ENCODE data around the gene CUL4A.

CUL4A gene

DNA sequence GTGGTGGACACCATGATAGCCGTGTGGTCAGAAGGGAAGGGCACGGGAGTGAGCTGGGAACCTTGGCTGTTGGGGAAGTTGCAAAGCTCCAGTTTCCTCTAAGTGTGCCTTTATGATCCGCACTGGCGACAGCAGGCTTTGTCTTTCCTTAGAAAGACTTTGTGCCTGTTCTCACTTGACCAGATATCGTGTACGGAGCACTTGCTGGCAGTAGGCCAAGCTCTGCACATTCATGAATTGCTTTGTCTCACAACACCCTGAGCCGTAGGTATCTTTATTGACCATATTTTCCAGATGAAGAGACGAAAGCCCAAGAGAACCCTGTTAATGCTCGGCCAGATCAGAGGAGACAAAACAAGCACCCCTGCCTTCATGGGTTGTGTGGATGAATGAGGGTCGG, 15.1 kb downstream of the CUL4A start:
- in situ Hi-C loops (cut with MboI; ENCODE audit: low pct_unique_long_range_greater_than_20kb, low sequenced_read_pairs, unreplicated experiment), result no loop called here

DNA sequence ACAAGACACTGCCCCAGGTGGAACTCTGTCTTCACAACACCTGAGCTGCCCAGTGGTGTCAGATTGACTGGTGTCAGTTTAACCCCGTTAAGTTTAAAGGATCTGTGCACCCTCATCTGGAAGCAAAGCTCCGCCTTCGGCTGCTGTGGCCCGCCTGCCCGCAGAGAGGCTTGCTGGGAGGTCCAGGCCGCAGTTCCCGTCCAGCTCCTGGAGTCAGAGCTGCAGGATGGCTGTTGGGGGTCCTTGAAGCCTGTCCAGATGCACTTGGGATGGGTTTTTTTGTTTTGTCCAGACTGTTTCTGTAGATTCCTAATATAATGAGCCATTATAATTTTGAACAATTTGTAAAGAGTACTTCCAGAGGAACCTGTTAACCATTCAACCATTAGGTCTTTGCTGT, 16.1 kb downstream of the CUL4A start:
- in situ Hi-C loops (cut with MboI; ENCODE audit: low pct_unique_long_range_greater_than_20kb, low sequenced_read_pairs, unreplicated experiment), result no loop called here
- no peak for DNase-seq (ENCODE audit: low spot score)
- TF ChIP-seq, protein P1, sequence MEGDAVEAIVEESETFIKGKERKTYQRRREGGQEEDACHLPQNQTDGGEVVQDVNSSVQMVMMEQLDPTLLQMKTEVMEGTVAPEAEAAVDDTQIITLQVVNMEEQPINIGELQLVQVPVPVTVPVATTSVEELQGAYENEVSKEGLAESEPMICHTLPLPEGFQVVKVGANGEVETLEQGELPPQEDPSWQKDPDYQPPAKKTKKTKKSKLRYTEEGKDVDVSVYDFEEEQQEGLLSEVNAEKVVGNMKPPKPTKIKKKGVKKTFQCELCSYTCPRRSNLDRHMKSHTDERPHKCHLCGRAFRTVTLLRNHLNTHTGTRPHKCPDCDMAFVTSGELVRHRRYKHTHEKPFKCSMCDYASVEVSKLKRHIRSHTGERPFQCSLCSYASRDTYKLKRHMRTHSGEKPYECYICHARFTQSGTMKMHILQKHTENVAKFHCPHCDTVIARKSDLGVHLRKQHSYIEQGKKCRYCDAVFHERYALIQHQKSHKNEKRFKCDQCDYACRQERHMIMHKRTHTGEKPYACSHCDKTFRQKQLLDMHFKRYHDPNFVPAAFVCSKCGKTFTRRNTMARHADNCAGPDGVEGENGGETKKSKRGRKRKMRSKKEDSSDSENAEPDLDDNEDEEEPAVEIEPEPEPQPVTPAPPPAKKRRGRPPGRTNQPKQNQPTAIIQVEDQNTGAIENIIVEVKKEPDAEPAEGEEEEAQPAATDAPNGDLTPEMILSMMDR (IDR thresholded peaks at IDR 0.05; ENCODE audit: extremely low read depth, insufficient read depth, missing control alignments), result no peak

More for the DNA sequence above, 15.1 kb downstream of the CUL4A start:
- no peak for DNase-seq (ENCODE audit: low spot score)
- TF ChIP-seq, protein P1 (IDR thresholded peaks at IDR 0.05; ENCODE audit: extremely low read depth, insufficient read depth, missing control alignments), result no peak

DNA sequence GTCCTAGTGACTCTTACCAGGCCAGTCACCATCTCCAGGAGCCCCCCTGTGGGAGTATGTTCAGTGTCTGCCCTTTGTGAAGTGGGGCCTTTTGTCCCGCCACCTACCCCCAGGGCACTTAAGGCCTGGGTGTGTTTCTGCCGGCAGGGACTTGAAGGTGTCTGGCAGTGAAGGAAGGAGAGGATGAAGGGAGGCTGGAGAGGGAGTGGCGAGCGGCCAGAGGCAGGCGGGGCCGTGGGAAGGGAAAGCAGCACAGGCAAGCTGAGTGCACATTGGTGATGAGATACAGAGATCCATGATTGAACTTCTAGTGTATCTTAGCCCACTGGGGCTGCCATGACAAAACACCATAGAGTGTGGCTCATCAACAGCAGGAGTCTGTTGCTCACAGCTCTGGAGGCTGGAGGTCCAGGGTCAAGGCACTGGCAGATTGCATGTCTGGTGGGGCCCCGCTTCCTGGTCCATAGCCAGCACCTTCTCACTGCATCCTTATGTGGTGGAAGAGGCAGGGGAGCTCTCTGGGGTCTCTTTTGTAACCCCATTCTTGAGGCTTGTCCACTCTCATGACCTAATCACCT, 17.5 kb downstream of the CUL4A start:
- in situ Hi-C loops (cut with MboI; ENCODE audit: low pct_unique_long_range_greater_than_20kb, low sequenced_read_pairs, unreplicated experiment), result no loop called here
- DNase-seq (ENCODE audit: low spot score), result no peak
- TF ChIP-seq, protein P1 (IDR thresholded peaks at IDR 0.05; ENCODE audit: extremely low read depth, insufficient read depth, missing control alignments), result no peak

DNA sequence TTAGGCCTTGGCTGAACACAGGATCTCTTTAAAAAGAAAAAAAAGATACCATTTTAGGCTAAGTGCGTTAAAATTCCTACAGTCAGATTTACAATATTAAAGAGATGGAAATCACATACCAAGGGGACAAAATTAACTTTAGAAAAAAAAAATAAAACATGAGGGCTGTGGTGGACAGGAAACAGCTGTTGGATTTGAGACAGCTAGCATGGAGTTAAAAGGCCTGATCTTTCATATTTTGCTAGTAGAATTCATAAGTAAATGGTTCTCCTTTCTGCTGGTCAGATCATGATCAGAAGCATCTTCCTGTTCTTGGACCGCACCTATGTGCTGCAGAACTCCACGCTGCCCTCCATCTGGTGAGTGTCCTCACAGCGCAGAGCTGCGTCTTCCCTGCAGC, 19.7 kb downstream of the CUL4A start:
- TF ChIP-seq, protein P1 (IDR thresholded peaks at IDR 0.05; ENCODE audit: extremely low read depth, insufficient read depth, missing control alignments), result no peak
- no peak for DNase-seq (ENCODE audit: low spot score)
- in situ Hi-C loops (cut with MboI; ENCODE audit: low pct_unique_long_range_greater_than_20kb, low sequenced_read_pairs, unreplicated experiment), result no loop called here

DNA sequence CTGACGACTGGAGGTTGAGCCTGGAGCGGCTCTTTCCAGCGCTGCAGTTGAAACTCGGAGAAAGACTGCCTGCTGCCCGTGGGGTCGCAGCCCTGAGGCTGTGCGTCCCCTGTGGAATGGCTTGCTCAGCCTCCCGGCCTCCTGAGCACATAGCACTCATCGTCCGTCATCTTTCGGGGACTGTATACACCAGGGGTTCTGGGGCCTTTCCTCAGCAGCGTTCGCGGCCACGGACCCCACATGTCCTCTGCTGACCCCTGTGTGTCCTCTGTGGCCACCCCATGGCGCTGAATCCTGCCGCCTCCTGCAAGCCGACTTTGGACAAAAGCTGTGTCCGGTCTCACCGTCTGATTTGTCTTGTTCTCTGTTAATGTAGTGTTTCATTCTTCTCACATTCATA, 20.4 kb downstream of the CUL4A start:
- no peak for DNase-seq (ENCODE audit: low spot score)
- TF ChIP-seq, protein P1 (IDR thresholded peaks at IDR 0.05; ENCODE audit: extremely low read depth, insufficient read depth, missing control alignments), result no peak
- in situ Hi-C loops (cut with MboI; ENCODE audit: low pct_unique_long_range_greater_than_20kb, low sequenced_read_pairs, unreplicated experiment), result no loop called here

DNA sequence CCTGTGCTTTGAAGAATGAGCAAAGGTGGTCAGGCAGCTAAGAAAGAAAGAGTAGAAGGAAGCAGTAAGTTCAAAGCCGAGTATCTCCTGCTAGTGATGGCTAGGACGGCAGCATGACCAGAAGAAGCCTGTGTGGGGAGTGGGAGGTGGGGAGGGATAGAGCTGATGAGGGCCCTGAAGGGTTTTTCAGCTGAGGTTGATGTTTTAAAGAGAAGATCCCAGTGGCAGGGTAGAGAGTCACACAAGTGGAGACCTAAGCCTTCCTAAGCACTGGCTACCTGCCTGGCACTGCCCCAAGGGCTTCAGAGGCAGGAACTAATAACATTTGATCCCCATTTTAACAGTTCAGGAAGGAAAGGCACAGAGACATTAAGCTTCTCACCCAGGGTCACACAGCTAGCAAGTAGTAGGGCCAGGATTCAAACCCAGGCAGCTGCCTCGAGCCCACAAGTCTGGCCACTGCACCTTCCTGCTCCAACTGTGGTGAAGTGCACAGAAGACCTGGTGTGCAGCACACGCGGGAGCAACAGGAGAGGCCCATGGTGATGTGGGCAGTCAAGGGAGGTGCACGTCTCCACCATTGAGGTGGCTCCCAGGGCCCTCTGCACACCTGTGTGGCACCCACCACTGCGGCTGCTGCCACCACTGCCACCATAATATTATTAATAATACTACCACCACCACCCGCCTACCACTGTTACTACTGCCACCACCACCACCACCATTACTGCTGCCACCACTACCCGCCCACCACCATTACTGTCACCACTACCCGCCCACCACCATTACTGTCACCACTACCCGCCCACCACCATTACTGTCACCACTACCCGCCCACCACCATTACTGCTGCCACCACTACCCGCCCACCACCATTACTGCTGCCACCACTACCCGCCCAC, 22.1 kb downstream of the CUL4A start:
- no peak for DNase-seq (ENCODE audit: low spot score)
- TF ChIP-seq, protein P1 (IDR thresholded peaks at IDR 0.05; ENCODE audit: extremely low read depth, insufficient read depth, missing control alignments), result no peak
- in situ Hi-C loops (cut with MboI; ENCODE audit: low pct_unique_long_range_greater_than_20kb, low sequenced_read_pairs, unreplicated experiment), result no loop called here
